Smooth muscle cell (in vitro differentiated cells): ENCODE measurements around the gene PLEKHM2. TPM values are rescaled to one million over a fixed set of nuclear protein-coding genes. Genes with fewer than 3 reads are reported as not detected.

Experiments used
- DNase-seq: peaks from one replicate; lab custom pipeline; 2025; ENCODE audit not compliant: unreplicated experiment; lab: John Stamatoyannopoulos, UW
- H2AFZ ChIP-seq: fragments of 200-600 bp; sonication (generic); 2 replicates; pipeline ENCODE4 v1.6.0; 2016; ENCODE audit warnings: antibody characterized with exemption, low read depth, mild to moderate bottlenecking
- H3F3A ChIP-seq: fragments of 200-600 bp; sonication (generic); 2 replicates; pipeline ENCODE4 v1.6.0; 2017; ENCODE audit warnings: antibody characterized with exemption, low read depth
- H3K27ac ChIP-seq: fragments of 200-600 bp; sonication (generic); 2 replicates; pipeline ENCODE4 v1.5.1; 2016; ENCODE audit warnings: low read depth, mild to moderate bottlenecking
- H3K27me3 ChIP-seq: fragments of 200-600 bp; sonication (generic); 2 replicates; pipeline ENCODE4 v1.6.1; 2016; ENCODE audit warnings: low read depth, mild to moderate bottlenecking
- H3K36me3 ChIP-seq: fragments of 200-600 bp; sonication (generic); 2 replicates; pipeline ENCODE4 v1.5.1; 2016; ENCODE audit warnings: low read depth
- H3K4me1 ChIP-seq: fragments of 200-600 bp; sonication (generic); 2 replicates; pipeline ENCODE4 v1.5.1; 2016; ENCODE audit warnings: low read depth
- H3K4me2 ChIP-seq: fragments of 200-600 bp; sonication (generic); 2 replicates; pipeline ENCODE4 v1.6.0; 2016; ENCODE audit warnings: mild to moderate bottlenecking
- H3K4me3 ChIP-seq: fragments of 200-600 bp; sonication (generic); 2 replicates; pipeline ENCODE4 v1.5.1; 2016; ENCODE audit warnings: mild to moderate bottlenecking
- H3K79me2 ChIP-seq: fragments of 200-600 bp; sonication (generic); 2 replicates; pipeline ENCODE4 v1.6.0; 2016; ENCODE audit warnings: low read depth, mild to moderate bottlenecking
- H3K9ac ChIP-seq: fragments of 200-600 bp; sonication (generic); 2 replicates; pipeline ENCODE4 v1.6.0; 2016; ENCODE audit warnings: low read depth
- H3K9me3 ChIP-seq: fragments of 200-600 bp; sonication (generic); replicated peaks from 2 replicates; pipeline ENCODE4 v1.5.1; 2016; ENCODE audit warnings: low read depth
- H4K20me1 ChIP-seq: fragments of 200-600 bp; sonication (generic); 2 replicates; pipeline ENCODE4 v1.6.0; 2016; ENCODE audit warnings: low read depth
- WGBS: methylation state at CpG from one replicate; pipeline ENCODE4 v1.1.7; 2016; ENCODE audit warnings: low lambda C conversion rate; 5-methylcytosine and 5-hydroxymethylcytosine counted together
- polyA plus RNA-seq: library from polyadenylated mRNA; unstranded; fragments of >200 nt; fragmentation: Nextera tagmentation; extraction: Ambion mirVana; gene quantifications from 2 replicates; pipeline ENCODE4 v1.2.1, GENCODE V29; 2016
- total RNA-seq: library from RNA; depleted of rRNA; stranded (reverse); fragments of >200 nt; gene quantifications from 2 replicates; pipeline ENCODE4 v1.2.3, GENCODE V29; 2014
- TF ChIP-seq, protein P1 (sequence below): fragments of 200-600 bp; sonication (generic); IDR thresholded peaks from 2 replicates; pipeline ENCODE4 v1.5.1; 2017; ENCODE audit warnings: borderline replicate concordance, mild to moderate bottlenecking, antibody characterized with exemption; ENCODE audit not compliant: insufficient read depth, poor library complexity, severe bottlenecking

PLEKHM2 gene
- total and polyA plus RNA-seq, 2 experiments from 2014 or later = 26.5 to 39.6 TPM

GRCh38 chr1:15700508-15700907 is 16.4 kb downstream of the PLEKHM2 start:
- WGBS = 90% methylated on average over 6 of the region's 6 CpGs
- H4K20me1 ChIP-seq = peaks cover 82% of the 10 kb centered on the region
- no peaks in the 10 kb centered on the region for H3K36me3 ChIP-seq
- H3K4me2 ChIP-seq = no peak overlapping the region
- DNase-seq = no peak
- no peak overlapping the region for H3K4me3 ChIP-seq
- no peak overlapping the region for H3K27ac ChIP-seq
- TF ChIP-seq, protein P1, sequence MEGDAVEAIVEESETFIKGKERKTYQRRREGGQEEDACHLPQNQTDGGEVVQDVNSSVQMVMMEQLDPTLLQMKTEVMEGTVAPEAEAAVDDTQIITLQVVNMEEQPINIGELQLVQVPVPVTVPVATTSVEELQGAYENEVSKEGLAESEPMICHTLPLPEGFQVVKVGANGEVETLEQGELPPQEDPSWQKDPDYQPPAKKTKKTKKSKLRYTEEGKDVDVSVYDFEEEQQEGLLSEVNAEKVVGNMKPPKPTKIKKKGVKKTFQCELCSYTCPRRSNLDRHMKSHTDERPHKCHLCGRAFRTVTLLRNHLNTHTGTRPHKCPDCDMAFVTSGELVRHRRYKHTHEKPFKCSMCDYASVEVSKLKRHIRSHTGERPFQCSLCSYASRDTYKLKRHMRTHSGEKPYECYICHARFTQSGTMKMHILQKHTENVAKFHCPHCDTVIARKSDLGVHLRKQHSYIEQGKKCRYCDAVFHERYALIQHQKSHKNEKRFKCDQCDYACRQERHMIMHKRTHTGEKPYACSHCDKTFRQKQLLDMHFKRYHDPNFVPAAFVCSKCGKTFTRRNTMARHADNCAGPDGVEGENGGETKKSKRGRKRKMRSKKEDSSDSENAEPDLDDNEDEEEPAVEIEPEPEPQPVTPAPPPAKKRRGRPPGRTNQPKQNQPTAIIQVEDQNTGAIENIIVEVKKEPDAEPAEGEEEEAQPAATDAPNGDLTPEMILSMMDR = no peak
- no peaks in the 10 kb centered on the region for H3K9me3 ChIP-seq
- no peak overlapping the region for H3K9ac ChIP-seq
- no peaks in the 10 kb centered on the region for H3K27me3 ChIP-seq
- H2AFZ ChIP-seq = no peak overlapping the region
- peaks cover 27% of the 10 kb centered on the region for H3F3A ChIP-seq
- H3K79me2 ChIP-seq = peaks cover 81% of the 10 kb centered on the region
- H3K4me1 ChIP-seq = peaks cover 5% of the 10 kb centered on the region

GRCh38 chr1:15701784-15702183 is 17.7 kb downstream of the PLEKHM2 start:
- Histone ChIP-seq H4K20me1 (peaks cover 81% of the 10 kb centered on the region), H3K4me2 (no peak overlapping the region), H3K27me3 (no peaks in the 10 kb centered on the region), H3K9me3 (no peaks in the 10 kb centered on the region), H3K79me2 (peaks cover 81% of the 10 kb centered on the region), H3F3A (peaks cover 27% of the 10 kb centered on the region), H3K4me1 (peaks cover 5% of the 10 kb centered on the region), H3K4me3 (no peak overlapping the region), H3K36me3 (no peaks in the 10 kb centered on the region), H3K9ac (no peak overlapping the region), H3K27ac (peak overlapping the region; percentile 94), H2AFZ (no peak overlapping the region)
- 89% methylated on average over 8 of the region's 8 CpGs for WGBS
- TF ChIP-seq, protein P1 = no peak
- no peak for DNase-seq

DNA sequence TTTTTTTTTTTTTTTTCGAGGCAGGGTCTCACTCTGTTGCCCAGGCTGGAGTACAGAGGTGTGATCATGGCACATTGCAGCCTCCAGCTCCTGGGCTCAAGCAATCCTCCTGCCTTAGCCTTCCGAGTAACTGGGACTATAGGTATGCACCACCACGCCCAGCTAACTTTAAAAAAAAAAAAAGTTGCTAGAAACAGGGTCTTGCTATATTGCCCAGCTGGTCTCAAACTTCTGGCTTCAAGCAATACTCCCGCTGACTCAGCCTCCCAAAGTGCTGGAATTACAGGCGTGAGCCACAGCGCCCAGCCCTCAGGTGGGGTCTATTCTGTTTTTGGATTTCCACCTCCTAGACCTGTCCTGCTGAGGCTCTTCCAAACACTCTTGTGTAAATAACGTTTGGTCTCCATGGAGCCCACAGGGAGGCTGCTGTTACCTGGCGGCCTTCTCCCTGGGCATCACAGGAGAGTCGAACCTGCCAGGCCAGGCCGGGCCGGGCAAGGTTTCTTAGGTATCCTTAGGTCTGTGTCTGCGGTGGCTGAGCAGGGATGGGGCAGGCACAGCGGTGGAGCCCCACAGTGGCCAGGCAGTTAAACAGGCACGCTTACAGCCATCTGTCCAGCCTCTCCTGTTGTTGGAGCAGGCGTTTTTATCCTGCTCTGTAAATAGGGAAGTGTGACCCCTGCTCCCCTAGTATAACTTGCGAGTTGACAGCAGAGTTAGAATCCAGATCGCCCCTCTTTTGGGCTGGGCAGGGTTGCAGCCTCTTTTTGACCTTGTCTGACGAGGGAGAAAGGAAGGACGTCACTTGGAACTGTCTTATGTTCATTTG is 18.8 kb downstream of the PLEKHM2 start:
- H3K4me3 ChIP-seq = no peak overlapping the region
- H3K9me3 ChIP-seq = no peaks in the 10 kb centered on the region
- H3K4me1 ChIP-seq = peaks cover 5% of the 10 kb centered on the region
- 67% methylated on average over 19 of the region's 19 CpGs for WGBS
- TF ChIP-seq, protein P1 = no peak
- peak overlapping the region; percentile 25 for H3K9ac ChIP-seq
- no peak for DNase-seq
- no peaks in the 10 kb centered on the region for H3K36me3 ChIP-seq
- H2AFZ ChIP-seq = no peak overlapping the region
- peaks cover 81% of the 10 kb centered on the region for H3K79me2 ChIP-seq
- peaks cover 80% of the 10 kb centered on the region for H4K20me1 ChIP-seq
- H3K27ac ChIP-seq = peak overlapping the region; percentile 94
- peaks cover 27% of the 10 kb centered on the region for H3F3A ChIP-seq
- H3K4me2 ChIP-seq = peak overlapping the region; percentile 73
- no peaks in the 10 kb centered on the region for H3K27me3 ChIP-seq
